Body of pancreas (tissue), 4 donors: ENCODE data around the gene LRP11.

Experiments used
- POLR2A ChIP-seq, 3 donors: fragments of 450-650 bp; IDR thresholded peaks; one replicate each; pipeline ENCODE4 v1.6.1; 2016; ENCODE audit warnings: antibody characterized with exemption in 3 of 3, mild to moderate bottlenecking in 2 of 3
- TF ChIP-seq, protein P1 (sequence below), 7 experiments: fragments of 450-650 bp in 4 of 7; fragments of 200-600 bp in 3 of 7; sonication (generic) in 3 of 7; IDR thresholded peaks; one replicate each; pipeline ENCODE4 v1.5.1; 2016 to 2019; ENCODE audit warnings: antibody characterized with exemption in 7 of 7

GRCh38 chr6:149782337-149782736 lies 81.8 kb downstream of the LRP11 start:
- TF ChIP-seq, protein P1, sequence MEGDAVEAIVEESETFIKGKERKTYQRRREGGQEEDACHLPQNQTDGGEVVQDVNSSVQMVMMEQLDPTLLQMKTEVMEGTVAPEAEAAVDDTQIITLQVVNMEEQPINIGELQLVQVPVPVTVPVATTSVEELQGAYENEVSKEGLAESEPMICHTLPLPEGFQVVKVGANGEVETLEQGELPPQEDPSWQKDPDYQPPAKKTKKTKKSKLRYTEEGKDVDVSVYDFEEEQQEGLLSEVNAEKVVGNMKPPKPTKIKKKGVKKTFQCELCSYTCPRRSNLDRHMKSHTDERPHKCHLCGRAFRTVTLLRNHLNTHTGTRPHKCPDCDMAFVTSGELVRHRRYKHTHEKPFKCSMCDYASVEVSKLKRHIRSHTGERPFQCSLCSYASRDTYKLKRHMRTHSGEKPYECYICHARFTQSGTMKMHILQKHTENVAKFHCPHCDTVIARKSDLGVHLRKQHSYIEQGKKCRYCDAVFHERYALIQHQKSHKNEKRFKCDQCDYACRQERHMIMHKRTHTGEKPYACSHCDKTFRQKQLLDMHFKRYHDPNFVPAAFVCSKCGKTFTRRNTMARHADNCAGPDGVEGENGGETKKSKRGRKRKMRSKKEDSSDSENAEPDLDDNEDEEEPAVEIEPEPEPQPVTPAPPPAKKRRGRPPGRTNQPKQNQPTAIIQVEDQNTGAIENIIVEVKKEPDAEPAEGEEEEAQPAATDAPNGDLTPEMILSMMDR (IDR thresholded peaks at IDR 0.05), result no peak
- no peak for TF ChIP-seq POLR2A (IDR thresholded peaks at IDR 0.05)
